Hematopoietic multipotent progenitor cell treated with erythropoietin and hydrocortisone succinate and interleukin-3 and kit ligand, for 17 days (in vitro differentiated cells): ENCODE measurements around the gene SPAM1.
"Not testable (repeated sequence)": the region's sequence is repeated elsewhere in the genome, so short reads cannot be mapped to it uniquely, and the experiment has no call there.

Experiments
- DNase-seq: peaks from one replicate; pipeline ENCODE4 v3.0.0-alpha.2; 2015; ENCODE audit warnings: low spot score

The SPAM1 gene, protein sequence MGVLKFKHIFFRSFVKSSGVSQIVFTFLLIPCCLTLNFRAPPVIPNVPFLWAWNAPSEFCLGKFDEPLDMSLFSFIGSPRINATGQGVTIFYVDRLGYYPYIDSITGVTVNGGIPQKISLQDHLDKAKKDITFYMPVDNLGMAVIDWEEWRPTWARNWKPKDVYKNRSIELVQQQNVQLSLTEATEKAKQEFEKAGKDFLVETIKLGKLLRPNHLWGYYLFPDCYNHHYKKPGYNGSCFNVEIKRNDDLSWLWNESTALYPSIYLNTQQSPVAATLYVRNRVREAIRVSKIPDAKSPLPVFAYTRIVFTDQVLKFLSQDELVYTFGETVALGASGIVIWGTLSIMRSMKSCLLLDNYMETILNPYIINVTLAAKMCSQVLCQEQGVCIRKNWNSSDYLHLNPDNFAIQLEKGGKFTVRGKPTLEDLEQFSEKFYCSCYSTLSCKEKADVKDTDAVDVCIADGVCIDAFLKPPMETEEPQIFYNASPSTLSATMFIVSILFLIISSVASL

DNA sequence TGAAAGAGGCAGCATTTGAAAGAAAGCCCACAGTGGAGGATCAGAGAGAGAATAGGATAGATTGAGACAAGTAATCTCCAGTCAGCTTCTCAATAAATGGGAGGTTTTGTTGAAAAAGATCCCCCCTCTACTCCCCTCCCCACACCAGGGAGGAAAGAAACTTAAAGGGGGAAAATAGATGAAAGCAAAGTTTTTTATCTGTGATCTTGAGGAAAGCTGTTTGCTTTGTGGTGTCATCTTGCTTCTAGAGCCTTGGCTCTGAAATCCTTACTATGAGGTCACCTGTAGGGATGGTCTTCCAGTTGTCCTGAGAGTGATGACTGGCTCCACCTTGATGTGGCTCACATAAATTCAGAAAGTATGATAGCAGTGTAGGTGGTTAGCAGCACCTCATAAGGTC lies at the start of gene SPAM1:
SPAM1 (plus strand) TSS at position 301 of the 400 bp plus-strand sequence. CDS start 28,330 bp downstream, outside the sequence.
- no peak for DNase-seq

DNA sequence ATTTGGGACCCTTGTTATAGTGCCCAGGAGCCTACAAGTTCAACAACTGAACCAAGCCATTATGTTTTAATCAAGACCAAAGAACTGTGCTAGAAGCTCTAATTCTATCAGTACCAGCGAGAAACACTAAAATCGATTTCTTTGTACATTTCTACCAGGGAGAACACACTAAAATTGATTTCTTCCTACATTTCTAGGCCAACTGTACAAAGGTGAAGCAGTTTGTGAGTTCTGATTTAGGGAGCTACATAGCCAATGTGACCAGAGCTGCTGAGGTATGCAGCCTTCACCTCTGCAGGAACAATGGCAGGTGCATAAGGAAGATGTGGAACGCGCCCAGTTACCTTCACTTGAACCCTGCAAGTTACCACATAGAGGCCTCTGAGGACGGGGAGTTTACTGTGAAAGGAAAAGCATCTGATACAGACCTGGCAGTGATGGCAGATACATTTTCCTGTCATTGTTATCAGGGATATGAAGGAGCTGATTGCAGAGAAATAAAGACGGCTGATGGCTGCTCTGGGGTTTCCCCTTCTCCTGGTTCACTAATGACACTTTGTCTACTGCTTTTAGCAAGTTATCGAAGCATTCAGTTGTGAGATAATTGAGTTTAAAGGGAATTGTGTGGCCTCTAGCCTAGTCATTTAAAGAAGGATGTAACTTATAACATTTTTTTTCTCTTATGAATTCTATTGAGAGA lies 48.3 kb upstream of the SPAM1 start:
- no peak for DNase-seq

DNA sequence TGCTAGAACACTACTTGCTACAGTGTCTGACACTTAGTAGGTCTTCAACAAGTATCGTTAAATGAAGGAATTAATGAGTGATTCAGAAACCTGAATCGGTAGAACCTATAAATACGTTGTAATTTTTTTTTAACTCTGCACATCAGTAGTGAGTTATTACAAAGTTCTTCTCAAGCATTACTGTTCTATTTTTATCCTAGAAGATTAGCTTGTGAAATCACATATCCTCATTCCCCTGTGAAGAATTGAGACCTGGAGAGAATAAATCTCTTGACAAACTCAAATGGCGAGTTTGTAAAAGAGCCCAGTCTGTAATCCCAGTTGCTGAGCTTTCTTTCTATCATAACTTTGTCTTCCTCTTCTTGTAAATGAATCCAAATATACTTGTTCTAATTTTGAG lies 45.4 kb upstream of the SPAM1 start:
- no peak for DNase-seq

DNA sequence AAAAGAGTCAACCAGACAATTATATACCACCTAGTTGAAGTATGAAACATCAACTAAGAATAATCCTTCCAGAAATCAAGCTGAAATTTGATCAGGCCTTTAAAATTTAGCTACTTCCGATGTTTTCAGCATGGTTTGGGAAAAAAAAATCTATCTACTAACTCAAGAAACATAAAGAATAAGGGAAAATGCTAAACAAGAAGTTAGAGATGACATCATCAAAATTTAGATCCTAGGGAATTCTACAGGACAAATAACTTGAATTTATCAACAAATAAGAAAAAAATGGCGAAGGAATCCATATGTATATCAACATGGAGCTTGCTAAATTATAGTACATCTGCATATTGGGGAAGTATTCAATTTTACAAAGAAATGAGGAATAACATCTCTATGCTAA lies 43.7 kb upstream of the SPAM1 start:
- no peak for DNase-seq

DNA sequence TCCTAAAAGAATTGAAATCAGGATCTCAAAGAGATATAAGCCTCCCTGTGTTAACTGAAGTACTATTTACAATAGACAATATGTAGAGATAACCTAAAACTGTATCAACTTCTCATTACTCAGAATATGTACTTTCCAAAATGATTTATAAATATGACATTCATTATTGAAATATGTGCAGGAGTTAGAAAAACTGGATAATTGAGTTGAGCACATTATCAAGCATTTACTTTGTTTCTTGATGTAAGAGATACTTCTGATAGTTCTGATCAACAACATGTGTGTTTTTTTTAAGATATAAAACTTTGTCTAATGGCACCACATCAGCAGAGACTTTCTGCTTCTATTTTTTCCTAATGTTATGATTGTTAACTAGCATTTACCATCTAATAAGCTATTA lies 41.9 kb upstream of the SPAM1 start:
- no peak for DNase-seq

DNA sequence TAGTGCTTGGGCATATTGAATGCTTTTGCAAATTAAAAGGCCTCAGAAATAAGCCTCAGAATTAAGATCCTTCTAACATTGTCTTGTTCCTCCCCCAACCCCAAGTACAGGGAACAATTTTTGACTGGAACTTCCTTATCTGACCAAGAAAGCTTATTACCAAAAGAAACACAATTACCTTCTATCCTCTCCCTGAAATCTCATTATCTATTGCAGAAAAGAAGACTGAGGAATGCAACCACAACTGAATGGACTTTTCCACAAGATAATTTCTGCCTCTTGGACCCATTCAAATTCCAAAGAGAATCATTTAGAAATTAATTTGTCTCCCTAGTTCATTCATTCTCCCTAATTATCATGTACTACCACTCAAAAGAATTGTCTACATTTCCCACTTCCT lies 36.8 kb upstream of the SPAM1 start:
- DNase-seq: no peak

DNA sequence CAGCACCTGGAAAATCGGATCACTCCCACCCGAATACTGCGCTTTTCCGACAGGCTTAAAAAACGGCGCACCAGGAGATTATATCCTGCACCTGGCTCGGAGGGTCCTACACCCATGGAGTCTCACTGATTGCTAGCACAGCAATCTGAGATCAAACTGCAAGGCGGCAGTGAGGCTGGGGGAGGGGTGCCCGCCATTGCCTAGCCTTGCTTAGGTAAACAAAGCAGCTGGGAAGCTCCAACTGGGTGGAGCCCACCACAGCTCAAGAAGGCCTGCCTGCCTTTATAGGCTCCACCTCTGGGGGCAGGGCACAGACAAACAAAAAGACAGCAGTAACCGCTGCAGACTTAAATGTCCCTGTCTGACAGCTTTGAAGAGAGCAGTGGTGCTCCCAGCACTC lies 30.3 kb upstream of the SPAM1 start:
- DNase-seq: not testable (repeated sequence)

DNA sequence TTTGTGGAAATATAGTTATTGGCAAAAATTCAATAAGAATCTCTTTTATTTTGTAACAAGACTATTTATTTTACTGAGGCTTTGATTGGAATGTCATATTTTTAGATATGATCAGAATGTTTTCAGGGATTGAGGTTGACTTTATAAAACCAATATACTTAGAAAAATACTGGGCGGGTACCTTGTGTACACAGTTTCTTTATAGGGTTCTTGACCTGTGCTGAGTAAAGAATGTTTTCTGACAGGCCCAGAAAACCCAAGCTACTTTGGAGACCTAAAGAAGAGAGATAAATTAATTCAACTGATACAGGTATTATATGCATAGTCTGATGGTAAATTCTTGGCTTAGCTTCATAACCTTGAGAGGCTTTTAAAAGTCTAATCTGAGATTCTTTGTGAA lies 23.9 kb upstream of the SPAM1 start:
- DNase-seq: no peak

DNA sequence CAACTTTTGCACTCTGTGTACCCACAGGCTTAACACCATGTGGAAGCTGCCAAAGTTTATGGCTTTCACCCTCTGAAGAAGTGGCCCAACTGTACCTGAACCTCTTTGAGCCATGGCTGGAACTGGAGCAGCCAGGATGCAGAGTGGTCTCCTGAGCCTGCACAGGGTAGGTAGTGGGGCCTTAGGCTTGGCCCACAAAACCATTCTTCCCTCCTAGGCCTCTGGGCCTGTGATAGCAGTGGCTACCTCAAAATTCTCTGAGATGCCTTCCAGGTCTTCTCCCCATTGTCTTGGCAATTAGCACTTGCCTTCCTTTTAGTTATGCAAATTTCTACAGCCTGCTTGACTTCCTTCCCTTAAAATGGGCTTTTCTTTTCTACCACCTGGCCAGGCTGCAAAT lies 19.3 kb upstream of the SPAM1 start:
- DNase-seq: no peak

DNA sequence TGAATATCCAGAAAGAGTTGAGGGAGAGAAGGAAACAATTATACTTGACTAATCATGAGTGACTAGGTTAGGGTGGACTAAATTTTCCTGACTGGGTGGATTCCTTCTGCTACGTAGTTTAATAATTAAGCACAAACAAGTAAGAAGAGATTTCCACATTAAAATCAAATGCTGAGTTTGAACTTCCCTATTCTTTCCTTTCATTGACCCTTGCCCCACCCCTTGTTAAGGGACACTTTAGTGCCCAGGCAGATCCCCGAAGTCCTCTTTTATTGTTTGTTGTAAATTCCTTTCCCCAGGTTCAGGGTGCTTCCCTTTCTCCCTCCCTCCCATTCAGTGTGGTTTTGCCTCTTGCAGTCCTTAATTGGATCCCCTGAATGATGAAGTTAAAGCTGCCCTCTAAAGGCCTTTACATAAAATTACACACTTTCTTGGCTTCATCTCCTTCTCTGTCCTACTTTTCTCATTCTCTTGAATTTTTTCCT lies 8.8 kb upstream of the SPAM1 start:
- DNase-seq: no peak

DNA sequence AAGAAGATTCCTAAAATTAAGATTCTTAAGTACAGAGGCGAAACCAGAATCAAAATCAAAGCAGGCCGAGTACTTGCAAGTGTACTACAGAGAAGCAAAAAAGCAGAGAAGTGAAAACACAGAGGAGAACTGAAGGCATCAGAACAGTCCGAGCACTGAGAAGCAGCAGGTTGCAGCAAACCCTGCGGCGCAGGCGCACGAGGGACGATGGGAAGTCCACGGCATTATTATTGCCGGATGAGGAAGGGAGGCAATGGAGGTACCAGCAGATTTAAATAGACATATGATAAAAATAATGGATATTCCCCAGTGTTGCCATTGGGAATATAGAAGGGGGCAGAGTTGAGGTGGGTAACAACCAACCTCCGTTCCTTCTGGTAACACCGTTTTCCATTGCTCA lies 7.2 kb upstream of the SPAM1 start:
- no peak for DNase-seq

DNA sequence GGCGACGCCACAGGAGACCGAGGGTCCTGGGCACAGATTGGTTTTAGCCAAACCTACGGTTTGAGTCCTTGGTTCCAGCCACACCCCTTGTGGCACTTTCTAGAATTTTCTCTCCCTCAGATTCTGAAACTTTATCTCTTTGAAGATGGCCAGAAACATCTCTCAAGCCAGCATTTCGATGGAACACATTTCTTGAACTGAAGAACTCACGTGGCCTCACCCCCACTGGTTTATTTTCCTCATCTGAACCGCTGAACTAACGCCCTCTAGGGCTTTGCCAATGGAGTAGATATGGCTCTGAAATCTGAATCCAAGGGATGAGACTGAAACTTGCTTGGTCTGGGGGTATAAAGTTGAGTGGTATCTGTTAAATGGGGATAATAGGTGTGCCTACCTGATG lies 6.7 kb upstream of the SPAM1 start:
- DNase-seq: no peak

DNA sequence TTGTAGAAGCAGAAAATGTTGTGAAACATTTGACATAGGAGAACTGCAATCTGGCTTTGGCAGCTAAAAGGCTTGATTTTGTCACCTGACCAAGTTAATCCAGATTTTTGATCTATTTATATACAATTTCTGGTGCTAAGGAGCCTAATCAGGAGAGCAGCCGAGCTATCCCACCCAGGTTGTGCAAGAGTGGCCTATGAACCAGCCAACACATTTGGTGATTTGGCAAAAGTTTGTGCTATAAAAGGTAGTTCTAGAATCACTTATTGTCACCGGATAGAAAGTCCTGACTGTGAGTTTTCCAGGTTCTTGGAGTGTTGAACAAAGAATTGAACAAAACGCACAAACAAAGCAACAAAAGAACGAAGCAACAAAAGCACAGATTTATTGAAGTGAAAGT lies 1.4 kb upstream of the SPAM1 start:
- no peak for DNase-seq

DNA sequence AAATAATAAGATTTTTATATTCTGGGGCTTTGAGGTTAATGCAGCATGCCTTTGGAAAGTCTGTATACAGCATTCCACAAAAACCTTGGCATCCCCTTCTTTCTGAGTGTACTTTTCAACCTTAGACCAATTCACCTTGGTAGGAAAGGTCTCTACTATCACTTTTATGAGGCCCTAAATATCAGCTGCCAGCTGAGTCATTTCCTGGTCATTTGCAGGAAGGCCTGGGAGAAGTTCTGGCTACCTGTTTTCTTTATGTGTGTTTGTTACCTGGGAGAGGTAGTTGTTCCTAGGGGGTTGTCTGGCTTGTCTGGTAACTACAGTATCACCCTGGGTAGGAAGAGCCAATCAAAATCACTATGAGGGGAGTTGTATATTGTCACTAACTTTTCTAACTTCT lies 4.1 kb downstream of the SPAM1 start:
- no peak for DNase-seq

DNA sequence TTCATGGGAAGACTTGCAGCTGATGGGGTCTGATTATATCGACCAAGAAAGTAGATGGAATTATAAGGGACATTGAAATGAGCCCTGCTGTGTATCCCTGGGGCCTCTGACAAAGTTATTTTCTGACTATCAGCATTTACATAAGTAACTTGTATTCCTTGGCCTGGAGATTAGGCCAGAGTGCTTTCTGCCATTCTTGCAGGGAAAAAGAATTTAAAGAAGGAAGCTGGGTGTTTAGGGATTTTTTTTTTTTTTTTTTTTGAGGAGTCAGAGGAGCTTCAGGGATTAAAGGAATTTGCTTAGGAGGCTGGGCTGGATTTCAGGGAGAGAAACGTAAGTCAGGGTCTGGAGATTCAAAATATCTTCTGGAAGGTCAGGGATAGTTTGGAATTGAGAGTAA lies 4.6 kb downstream of the SPAM1 start:
- DNase-seq: no peak

DNA sequence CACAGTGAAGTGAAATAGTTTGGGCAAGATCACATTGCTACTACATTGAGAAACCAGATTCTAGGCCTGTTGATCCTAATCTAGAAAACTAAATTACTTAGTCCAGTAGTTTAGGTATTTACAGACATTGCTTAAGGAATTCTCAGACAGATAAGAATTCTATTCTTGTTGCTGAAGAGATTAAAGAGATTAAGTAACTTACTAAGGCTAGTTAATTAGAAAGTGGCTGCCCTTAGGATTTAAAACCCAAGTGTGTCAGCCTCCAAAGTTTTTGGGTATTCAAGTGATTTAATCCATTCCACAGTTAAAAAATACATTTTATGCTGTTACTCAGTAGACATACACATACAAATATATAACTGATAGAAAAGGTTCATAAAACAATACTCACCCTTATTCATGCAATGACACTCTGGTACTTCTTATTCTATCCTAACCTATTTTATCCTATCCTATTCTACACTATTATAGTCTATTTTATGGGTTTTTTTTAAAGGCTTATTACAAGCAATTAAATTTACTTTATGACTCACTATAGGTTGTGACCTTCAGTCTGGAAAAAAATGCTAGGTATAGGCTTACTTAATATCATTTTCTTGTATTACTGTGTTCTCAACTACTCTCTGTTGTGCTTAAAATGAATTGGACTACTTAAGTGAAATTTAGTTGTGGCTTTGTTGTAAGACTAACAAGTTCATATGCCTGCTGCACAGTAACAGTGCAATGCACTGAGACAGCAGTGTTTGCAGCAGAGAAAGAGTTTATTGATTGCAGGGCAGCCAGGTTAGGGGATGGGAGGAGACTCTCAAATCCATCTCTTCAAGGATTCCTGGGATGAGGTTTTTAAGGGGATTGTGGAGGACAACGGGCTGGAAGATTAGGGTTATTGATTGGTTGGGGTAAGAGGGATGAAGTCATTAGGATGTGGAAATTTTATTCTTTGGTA lies 10.7 kb downstream of the SPAM1 start:
- DNase-seq: no peak

DNA sequence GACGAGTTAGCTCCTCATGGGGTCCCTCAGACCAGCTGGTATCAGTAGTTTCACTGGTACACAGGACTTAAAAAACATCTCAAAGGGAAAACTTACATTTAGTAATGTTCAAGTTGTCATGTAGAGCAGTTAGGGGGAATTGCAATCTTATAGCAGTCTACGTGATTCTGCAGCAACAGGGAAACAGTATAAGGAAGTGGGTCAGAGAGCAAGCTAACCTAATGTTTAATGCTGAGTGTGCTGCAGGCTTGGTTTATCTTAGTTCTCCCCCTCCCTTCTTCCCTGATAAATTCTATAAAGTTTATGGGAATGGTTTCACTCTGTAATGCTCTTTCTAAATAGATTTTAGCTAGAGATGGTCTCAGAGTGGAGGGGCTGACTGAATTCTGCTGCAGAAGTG lies 11.3 kb downstream of the SPAM1 start:
- no peak for DNase-seq

DNA sequence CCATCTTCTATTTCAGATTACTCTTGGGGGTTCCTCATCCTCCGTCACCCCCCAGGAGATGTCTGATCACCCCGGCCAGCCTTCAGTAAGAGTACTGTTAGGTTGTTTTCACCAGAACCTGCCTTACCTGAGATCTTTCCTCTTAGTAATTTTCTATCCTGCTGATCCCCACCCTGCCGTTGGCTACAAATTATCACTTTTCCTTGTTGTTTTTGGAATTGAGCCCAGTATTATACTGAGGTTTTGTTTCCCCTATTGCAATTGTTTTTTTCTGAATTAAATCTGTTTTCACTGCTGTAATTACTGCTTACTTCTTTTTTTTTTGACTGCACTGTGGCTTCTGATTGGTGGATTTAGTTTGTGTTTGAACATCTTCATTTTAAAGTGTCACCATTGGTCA lies 14.7 kb downstream of the SPAM1 start:
- no peak for DNase-seq

DNA sequence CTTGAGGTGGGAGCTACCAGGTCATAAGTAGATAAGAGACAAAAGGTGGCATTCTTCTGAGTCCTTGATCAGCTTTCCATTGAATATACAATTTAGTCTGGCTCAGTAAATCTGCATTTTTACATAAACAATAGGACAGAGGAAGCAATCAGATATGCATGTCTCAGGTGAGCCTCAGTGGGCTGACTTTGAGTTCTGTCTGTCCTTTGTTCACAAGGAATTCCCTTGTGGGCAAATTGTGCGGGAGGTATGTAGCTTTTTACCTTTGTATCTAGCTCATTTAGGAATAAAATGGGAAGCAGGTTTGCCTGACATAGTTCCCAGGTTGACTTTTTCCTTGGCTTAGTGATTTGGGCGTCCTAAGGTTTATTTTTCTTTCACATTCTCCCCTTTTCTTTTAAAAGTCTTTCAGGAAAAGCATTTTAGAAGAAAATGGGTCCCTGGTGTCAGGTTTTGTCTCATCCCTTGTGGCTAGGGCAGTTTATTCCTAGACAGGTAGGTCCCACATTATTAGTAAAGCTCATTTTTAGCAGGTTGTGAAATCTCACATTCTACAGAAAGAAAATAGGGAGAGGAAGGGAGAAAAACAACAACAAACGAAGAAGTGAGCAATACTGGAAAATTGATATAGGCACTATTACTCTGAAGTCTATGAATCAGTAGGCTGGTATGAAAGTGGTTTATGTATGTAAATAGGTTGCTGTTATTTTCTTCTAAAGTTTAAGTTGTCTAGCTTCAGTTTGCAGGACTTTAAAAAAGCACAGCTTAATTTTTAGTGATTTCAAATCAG lies 16.5 kb downstream of the SPAM1 start:
- DNase-seq: no peak

DNA sequence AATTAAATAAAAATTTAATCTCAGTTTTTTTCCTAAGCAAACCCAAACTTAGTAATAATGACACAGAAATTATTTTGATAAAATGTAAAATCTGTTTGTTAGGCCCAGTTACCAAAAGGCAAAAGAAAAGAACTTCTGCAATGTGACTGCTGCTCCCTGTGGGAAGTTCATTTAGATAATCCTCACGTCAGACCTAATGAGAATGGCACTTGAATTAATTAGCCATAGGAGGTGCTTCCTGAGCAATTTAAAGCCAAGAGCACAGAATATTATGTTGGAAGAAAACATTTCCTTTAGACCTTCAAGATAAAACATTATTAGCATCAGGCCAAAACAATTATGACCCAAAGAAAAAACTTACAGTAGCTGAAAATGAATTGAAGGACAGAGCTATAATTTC lies 19.4 kb downstream of the SPAM1 start:
- DNase-seq: no peak

DNA sequence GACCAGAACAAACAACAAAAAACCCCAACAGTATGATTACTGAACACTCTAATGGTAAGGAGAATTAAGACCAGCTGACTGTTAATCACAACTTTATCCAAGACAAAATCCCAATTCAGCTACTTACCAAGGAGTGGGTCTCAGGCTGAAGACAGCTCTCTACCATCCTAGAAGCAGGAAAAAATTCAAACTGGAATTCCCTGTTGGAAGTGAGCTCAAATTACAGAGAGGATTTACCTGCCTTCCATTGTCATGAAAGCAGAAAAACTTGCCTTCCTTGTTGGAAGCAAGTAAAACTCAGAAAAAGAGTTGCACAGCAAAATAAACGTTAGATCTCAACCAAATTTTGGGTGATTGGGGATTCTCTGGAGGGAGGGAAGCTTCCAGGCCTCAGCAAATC lies 20.9 kb downstream of the SPAM1 start:
- no peak for DNase-seq
